Keratinocyte (primary cell): ENCODE measurements around the gene ANOS1. TPM values are rescaled to one million over a fixed set of nuclear protein-coding genes. Genes with fewer than 3 reads are reported as not detected.

ENCODE experiments used
- DNase-seq: peaks from one replicate; pipeline ENCODE4 v3.0.0-alpha.2; 2011; ENCODE audit warnings: low read depth, missing footprints, low spot score
- FAIRE-seq: peaks from 2 replicates; lab custom pipeline; 2011; peaks lifted over from hg19 to GRCh38; lab: Jason Lieb, UNC
- H2AFZ ChIP-seq: 2 replicates; pipeline ENCODE4 v1.6.0; 2012; ENCODE audit warnings: low read length, control low read depth, inconsistent platforms; ENCODE audit not compliant: control insufficient read depth
- H3K27ac ChIP-seq: 2 replicates; pipeline ENCODE4 v1.5.1; 2011; ENCODE audit warnings: low read length; ENCODE audit not compliant: control insufficient read depth, insufficient read depth
- H3K27me3 ChIP-seq: 3 replicates; pipeline ENCODE4 v1.6.0; 2011; ENCODE audit warnings: low read length; ENCODE audit not compliant: control insufficient read depth, insufficient read depth; ENCODE audit errors: extremely low read depth
- H3K36me3 ChIP-seq, 2 experiments: 2 replicates in 1 of 2; 3 replicates in 1 of 2; pipeline ENCODE4 v1.5.1; 2011; ENCODE audit warnings: low read length in 2 of 2, mild to moderate bottlenecking in 1 of 2; ENCODE audit not compliant: control insufficient read depth in 2 of 2, insufficient read depth in 2 of 2; ENCODE audit errors: extremely low read depth in 1 of 2
- H3K4me1 ChIP-seq: 3 replicates; pipeline ENCODE4 v1.5.1; 2011; ENCODE audit warnings: low read length; ENCODE audit not compliant: control insufficient read depth, insufficient read depth; ENCODE audit errors: extremely low read depth
- H3K4me2 ChIP-seq: 3 replicates; pipeline ENCODE4 v1.6.0; 2011; ENCODE audit warnings: low read depth, low read length; ENCODE audit not compliant: control insufficient read depth, insufficient read depth; ENCODE audit errors: extremely low read depth
- H3K4me3 ChIP-seq, 3 experiments: fragments of 200-600 bp in 1 of 3; sonication (generic) in 1 of 3; 2 replicates in 2 of 3; 3 replicates in 1 of 3; pipeline ENCODE4 v1.5.1; 2011 to 2016; ENCODE audit warnings: low read length in 3 of 3, mild to moderate bottlenecking in 3 of 3, control low read depth in 2 of 3, inconsistent platforms in 1 of 3, low read depth in 1 of 3, mixed read lengths in 1 of 3, mixed run types in 1 of 3, moderate library complexity in 1 of 3; ENCODE audit not compliant: control insufficient read depth in 2 of 3, insufficient read depth in 2 of 3; ENCODE audit errors: extremely low read depth in 1 of 3
- H3K79me2 ChIP-seq: 2 replicates; pipeline ENCODE4 v1.6.0; 2012; ENCODE audit warnings: low read length; ENCODE audit not compliant: control insufficient read depth, insufficient read depth
- H3K9ac ChIP-seq: 3 replicates; pipeline ENCODE4 v1.6.0; 2011; ENCODE audit warnings: low read length; ENCODE audit not compliant: control insufficient read depth, insufficient read depth; ENCODE audit errors: extremely low read depth
- H3K9me1 ChIP-seq: 3 replicates; pipeline ENCODE4 v1.6.0; 2011; ENCODE audit warnings: low read length; ENCODE audit not compliant: control insufficient read depth, insufficient read depth; ENCODE audit errors: extremely low read depth
- H3K9me3 ChIP-seq: 2 replicates; pipeline ENCODE4 v1.5.1; 2012; ENCODE audit warnings: low read depth, low read length; ENCODE audit not compliant: control insufficient read depth
- H4K20me1 ChIP-seq: 3 replicates; pipeline ENCODE4 v1.6.0; 2011; ENCODE audit warnings: low read length; ENCODE audit not compliant: control insufficient read depth, insufficient read depth; ENCODE audit errors: extremely low read depth
- CTCF ChIP-seq, 3 experiments: IDR thresholded peaks in 1 of 3; conservative IDR thresholded peaks in 1 of 3; optimal IDR thresholded peaks in 1 of 3; 2 replicates in 2 of 3; 3 replicates in 1 of 3; pipeline versions ENCODE3 to v1.5.1; 2011; ENCODE audit warnings: low read length in 3 of 3, mild to moderate bottlenecking in 3 of 3, moderate library complexity in 2 of 3, control low read depth in 1 of 3, inconsistent platforms in 1 of 3; ENCODE audit not compliant: insufficient read depth in 2 of 3; ENCODE audit errors: extremely low read depth in 1 of 3
- EZH2 ChIP-seq: IDR thresholded peaks from one replicate; pipeline ENCODE4 v1.6.1; 2012; ENCODE audit warnings: inconsistent platforms, mild to moderate bottlenecking, low read length, moderate library complexity
- dilution Hi-C: fragments of 300-500 bp; cut with MboI; formaldehyde crosslinking; loops from one replicate; pipeline ENCODE4 v1.7.0; 2020; ENCODE audit warnings: low sequenced_read_pairs; ENCODE audit not compliant: extremely low pct_ligation_motif_present
- polyA plus RNA-seq, 5 experiments: library from polyadenylated mRNA; depleted of rRNA in 3 of 5; stranded (reverse) in 3 of 5; stranded (forward) in 1 of 5; unstranded in 1 of 5; fragments of >200 nt; gene quantifications; 1 replicate in 1 of 5; 2 replicates in 3 of 5; 3 replicates in 1 of 5; pipeline versions ENCODE4 v1.2.1 to v1.2.3, GENCODE V29; 2011 to 2012; ENCODE audit warnings: missing spikeins in 2 of 5, low read depth in 1 of 5, low replicate concordance in 1 of 5

The ANOS1 gene
- polyA plus RNA-seq, 1 donor (not counting 4 experiments of a cell fraction or from before 2014, with no cell fraction given) = 4.0 TPM

GRCh38 chrX:8607326-8607725 lies 124.6 kb downstream of the ANOS1 start:
- no peak overlapping the region for H2AFZ ChIP-seq
- FAIRE-seq = no peak
- H3K4me3 ChIP-seq = no peak overlapping the region
- H3K4me1 ChIP-seq = no peaks in the 10 kb centered on the region
- H3K27ac ChIP-seq = no peak overlapping the region
- H4K20me1 ChIP-seq = no peaks in the 10 kb centered on the region
- no peak for TF ChIP-seq EZH2
- no peak for TF ChIP-seq CTCF (optimal IDR thresholded peaks at IDR 0.05 in 1 of 3, IDR thresholded peaks at IDR 0.05 in 1 of 3, conservative IDR thresholded peaks at IDR 0.05 in 1 of 3; ENCODE audit: extremely low read depth in 1 of 3, insufficient read depth in 2 of 3, low read length in 3 of 3)
- H3K9me3 ChIP-seq = peaks cover 2% of the 10 kb centered on the region
- dilution Hi-C loops = no loop called here
- H3K27me3 ChIP-seq = no peaks in the 10 kb centered on the region
- no peaks in the 10 kb centered on the region for H3K79me2 ChIP-seq
- no peak for DNase-seq
- no peaks in the 10 kb centered on the region for H3K9me1 ChIP-seq
- no peak overlapping the region for H3K9ac ChIP-seq
- H3K36me3 ChIP-seq = no peaks in the 10 kb centered on the region
- H3K4me2 ChIP-seq = no peak overlapping the region

DNA sequence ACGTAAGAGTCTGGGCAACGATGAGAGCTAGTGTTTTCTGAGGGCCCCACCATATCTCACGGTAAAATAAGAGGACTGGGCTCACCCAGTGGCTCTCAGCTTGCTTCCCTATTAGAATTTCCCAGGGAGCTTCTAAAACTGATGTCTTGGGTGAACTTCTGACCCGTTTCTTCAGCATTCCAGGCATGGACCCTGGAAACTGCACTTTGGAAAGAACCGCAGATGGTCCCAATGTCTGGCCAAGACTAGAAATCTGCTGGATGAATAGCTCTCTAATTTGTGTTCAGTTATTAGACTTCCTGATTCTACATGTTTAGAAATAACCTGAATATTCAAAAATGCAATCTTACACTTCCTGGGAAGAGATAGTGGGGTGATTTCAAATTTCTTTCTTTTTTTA lies 127.8 kb downstream of the ANOS1 start:
- H3K36me3 ChIP-seq = no peaks in the 10 kb centered on the region
- H3K27me3 ChIP-seq = no peaks in the 10 kb centered on the region
- no peak overlapping the region for H3K4me2 ChIP-seq
- H4K20me1 ChIP-seq = no peaks in the 10 kb centered on the region
- H3K79me2 ChIP-seq = no peaks in the 10 kb centered on the region
- no peaks in the 10 kb centered on the region for H3K4me1 ChIP-seq
- TF ChIP-seq CTCF (optimal IDR thresholded peaks at IDR 0.05 in 1 of 3, IDR thresholded peaks at IDR 0.05 in 1 of 3, conservative IDR thresholded peaks at IDR 0.05 in 1 of 3; ENCODE audit: extremely low read depth in 1 of 3, insufficient read depth in 2 of 3, low read length in 3 of 3) = no peak
- TF ChIP-seq EZH2 = no peak
- no peak for FAIRE-seq
- H3K9ac ChIP-seq = no peak overlapping the region
- H3K9me1 ChIP-seq = no peaks in the 10 kb centered on the region
- no peak overlapping the region for H2AFZ ChIP-seq
- no peaks in the 10 kb centered on the region for H3K9me3 ChIP-seq
- no peak overlapping the region for H3K27ac ChIP-seq
- H3K4me3 ChIP-seq = no peak overlapping the region
- no peak for DNase-seq
- dilution Hi-C loops = no loop called here
